ENCODE data around the gene KCNIP4. TPM values are rescaled to one million over a fixed set of nuclear protein-coding genes. Genes with fewer than 3 reads are reported as not detected.

The KCNIP4 gene
- total and polyA plus RNA-seq, 9 of the 15 experiments (the other 6 are each of a cell fraction or from before 2014, with no cell fraction given), result 0.25 to 0.41 TPM; not detected in 7

DNA sequence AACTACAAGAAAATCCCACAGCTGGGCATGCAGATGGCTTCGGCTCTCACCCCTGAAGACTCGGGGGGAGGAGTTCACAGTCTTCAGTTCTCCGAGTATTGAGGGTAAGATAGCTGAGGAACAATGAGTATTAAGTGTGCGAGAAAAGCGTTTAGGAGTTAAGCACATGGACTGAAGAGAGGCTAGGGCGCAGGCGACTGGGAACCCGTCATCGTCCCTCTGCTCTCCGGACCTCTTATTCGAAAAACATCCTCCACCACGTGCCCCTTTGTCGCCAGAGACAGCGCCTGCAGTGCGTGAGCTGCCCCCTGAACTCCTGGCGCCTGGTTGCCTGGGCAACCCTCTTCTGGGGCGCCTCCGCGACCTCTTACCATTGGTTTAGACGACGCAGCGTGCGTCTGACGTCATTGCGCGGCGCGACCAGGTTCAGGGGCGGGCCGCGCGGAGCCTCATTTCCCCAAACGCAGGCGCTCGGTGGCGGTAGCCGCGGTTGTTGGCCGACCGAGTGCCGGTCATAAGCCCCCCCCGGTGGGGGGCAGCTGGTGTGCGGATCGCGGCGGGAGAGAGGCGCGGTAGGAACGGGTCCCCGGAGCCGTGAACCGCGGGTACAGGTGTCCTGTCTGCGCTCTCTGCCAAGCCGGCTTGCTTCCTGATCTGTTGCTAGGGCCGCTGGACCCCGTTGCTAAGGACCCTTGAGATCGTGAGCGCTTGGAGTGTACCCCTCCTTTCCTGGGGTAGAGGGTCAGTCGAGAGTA lies 1248.4 kb downstream of the KCNIP4 start, which contains the start of gene PACRGL (continued):
- peak; percentile 90 for TF ChIP-seq MYC (IDR thresholded peaks at IDR 0.05; ENCODE audit: low read depth, low read length)
- TF ChIP-seq MYC (CRISPR knock-in tag; IDR thresholded peaks at IDR 0.05; ENCODE audit: borderline replicate concordance, low read depth), result peak; percentile 47; the same call in 1 of the 2 replicates
- TF ChIP-seq, protein P1, sequence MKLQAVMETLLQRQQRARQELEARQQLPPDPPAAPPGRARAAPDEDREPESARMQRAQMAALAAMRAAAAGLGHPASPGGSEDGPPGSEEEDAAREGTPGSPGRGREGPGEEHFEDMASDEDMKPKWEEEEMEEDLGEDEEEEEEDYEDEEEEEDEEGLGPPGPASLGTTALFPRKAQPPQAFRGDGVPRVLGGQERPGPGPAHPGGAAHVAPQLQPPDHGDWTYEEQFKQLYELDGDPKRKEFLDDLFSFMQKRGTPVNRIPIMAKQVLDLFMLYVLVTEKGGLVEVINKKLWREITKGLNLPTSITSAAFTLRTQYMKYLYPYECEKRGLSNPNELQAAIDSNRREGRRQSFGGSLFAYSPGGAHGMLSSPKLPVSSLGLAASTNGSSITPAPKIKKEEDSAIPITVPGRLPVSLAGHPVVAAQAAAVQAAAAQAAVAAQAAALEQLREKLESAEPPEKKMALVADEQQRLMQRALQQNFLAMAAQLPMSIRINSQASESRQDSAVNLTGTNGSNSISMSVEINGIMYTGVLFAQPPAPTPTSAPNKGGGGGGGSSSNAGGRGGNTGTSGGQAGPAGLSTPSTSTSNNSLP (IDR thresholded peaks at IDR 0.05; ENCODE audit: borderline replicate concordance, low read depth, low read length), result no peak
- TF ChIP-seq ZNF212 (CRISPR knock-in tag; IDR thresholded peaks at IDR 0.05), result no peak
- TF ChIP-seq, protein P2, sequence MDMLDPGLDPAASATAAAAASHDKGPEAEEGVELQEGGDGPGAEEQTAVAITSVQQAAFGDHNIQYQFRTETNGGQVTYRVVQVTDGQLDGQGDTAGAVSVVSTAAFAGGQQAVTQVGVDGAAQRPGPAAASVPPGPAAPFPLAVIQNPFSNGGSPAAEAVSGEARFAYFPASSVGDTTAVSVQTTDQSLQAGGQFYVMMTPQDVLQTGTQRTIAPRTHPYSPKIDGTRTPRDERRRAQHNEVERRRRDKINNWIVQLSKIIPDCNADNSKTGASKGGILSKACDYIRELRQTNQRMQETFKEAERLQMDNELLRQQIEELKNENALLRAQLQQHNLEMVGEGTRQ (CRISPR knock-in tag; IDR thresholded peaks at IDR 0.05), result peak; percentile 80
- TF ChIP-seq MEF2A (IDR thresholded peaks at IDR 0.05; ENCODE audit: control insufficient read depth, low read depth, low read length), result no peak
- TF ChIP-seq ATF7 (IDR thresholded peaks at IDR 0.05), result peak; percentile 97
- peak; percentile 95 for TF ChIP-seq CREB1 (IDR thresholded peaks at IDR 0.05)
- peak; percentile 95 for TF ChIP-seq CREB1 (CRISPR knock-in tag; IDR thresholded peaks at IDR 0.05)
- TF ChIP-seq CREM (IDR thresholded peaks at IDR 0.05; ENCODE audit: low read depth), result peak; percentile 96
- peak; percentile 79 for TF ChIP-seq EGR1 (conservative IDR thresholded peaks at IDR 0.05)
- no peak for TF ChIP-seq TAF9B (IDR thresholded peaks at IDR 0.05; ENCODE audit: partially characterized antibody)
- TF ChIP-seq, protein P3, sequence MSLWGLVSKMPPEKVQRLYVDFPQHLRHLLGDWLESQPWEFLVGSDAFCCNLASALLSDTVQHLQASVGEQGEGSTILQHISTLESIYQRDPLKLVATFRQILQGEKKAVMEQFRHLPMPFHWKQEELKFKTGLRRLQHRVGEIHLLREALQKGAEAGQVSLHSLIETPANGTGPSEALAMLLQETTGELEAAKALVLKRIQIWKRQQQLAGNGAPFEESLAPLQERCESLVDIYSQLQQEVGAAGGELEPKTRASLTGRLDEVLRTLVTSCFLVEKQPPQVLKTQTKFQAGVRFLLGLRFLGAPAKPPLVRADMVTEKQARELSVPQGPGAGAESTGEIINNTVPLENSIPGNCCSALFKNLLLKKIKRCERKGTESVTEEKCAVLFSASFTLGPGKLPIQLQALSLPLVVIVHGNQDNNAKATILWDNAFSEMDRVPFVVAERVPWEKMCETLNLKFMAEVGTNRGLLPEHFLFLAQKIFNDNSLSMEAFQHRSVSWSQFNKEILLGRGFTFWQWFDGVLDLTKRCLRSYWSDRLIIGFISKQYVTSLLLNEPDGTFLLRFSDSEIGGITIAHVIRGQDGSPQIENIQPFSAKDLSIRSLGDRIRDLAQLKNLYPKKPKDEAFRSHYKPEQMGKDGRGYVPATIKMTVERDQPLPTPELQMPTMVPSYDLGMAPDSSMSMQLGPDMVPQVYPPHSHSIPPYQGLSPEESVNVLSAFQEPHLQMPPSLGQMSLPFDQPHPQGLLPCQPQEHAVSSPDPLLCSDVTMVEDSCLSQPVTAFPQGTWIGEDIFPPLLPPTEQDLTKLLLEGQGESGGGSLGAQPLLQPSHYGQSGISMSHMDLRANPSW (CRISPR knock-in tag; IDR thresholded peaks at IDR 0.05), result no peak
- TF ChIP-seq, protein P4, sequence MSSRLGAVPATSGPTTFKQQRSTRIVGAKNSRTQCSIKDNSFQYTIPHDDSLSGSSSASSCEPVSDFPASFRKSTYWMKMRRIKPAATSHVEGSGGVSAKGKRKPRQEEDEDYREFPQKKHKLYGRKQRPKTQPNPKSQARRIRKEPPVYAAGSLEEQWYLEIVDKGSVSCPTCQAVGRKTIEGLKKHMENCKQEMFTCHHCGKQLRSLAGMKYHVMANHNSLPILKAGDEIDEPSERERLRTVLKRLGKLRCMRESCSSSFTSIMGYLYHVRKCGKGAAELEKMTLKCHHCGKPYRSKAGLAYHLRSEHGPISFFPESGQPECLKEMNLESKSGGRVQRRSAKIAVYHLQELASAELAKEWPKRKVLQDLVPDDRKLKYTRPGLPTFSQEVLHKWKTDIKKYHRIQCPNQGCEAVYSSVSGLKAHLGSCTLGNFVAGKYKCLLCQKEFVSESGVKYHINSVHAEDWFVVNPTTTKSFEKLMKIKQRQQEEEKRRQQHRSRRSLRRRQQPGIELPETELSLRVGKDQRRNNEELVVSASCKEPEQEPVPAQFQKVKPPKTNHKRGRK (tag; IDR thresholded peaks at IDR 0.05), result no peak
- no peak for TF ChIP-seq CHD4 (IDR thresholded peaks at IDR 0.05; ENCODE audit: insufficient read depth, insufficient replicate concordance, low read depth, low read length, poor library complexity, severe bottlenecking)
- TF ChIP-seq FOSL1 (tag; conservative IDR thresholded peaks at IDR 0.05), result no peak
- TF ChIP-seq, protein P5, sequence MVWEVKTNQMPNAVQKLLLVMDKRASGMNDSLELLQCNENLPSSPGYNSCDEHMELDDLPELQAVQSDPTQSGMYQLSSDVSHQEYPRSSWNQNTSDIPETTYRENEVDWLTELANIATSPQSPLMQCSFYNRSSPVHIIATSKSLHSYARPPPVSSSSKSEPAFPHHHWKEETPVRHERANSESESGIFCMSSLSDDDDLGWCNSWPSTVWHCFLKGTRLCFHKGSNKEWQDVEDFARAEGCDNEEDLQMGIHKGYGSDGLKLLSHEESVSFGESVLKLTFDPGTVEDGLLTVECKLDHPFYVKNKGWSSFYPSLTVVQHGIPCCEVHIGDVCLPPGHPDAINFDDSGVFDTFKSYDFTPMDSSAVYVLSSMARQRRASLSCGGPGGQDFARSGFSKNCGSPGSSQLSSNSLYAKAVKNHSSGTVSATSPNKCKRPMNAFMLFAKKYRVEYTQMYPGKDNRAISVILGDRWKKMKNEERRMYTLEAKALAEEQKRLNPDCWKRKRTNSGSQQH (CRISPR knock-in tag; IDR thresholded peaks at IDR 0.05), result no peak
- peak; percentile 19 for TF ChIP-seq HNRNPLL (IDR thresholded peaks at IDR 0.05; ENCODE audit: low read depth, low read length, poor library complexity, severe bottlenecking)
- TF ChIP-seq RBFOX2 (IDR thresholded peaks at IDR 0.05; ENCODE audit: low read depth, low read length), result peak; percentile 96
- TF ChIP-seq RFX1 (IDR thresholded peaks at IDR 0.05), result peak; percentile 96
